Hepatocyte (in vitro differentiated cells): ENCODE data around the gene ARHGAP26. TPM values are rescaled to one million over a fixed set of nuclear protein-coding genes. Genes with fewer than 3 reads are reported as not detected.
"Not testable (repeated sequence)": the region's sequence is repeated elsewhere in the genome, so short reads cannot be mapped to it uniquely, and the experiment has no call there.

Experiments
- DNase-seq: peaks from one replicate; pipeline ENCODE4 v3.0.0-alpha.2; 2016; ENCODE audit warnings: low spot score
- H2AFZ ChIP-seq: fragments of 200-600 bp; sonication (generic); 2 replicates; pipeline ENCODE4 v1.6.0; 2016; ENCODE audit warnings: antibody characterized with exemption, mild to moderate bottlenecking
- H3K27ac ChIP-seq: fragments of 200-600 bp; sonication (generic); 2 replicates; pipeline ENCODE4 v1.5.1; 2016; ENCODE audit warnings: mild to moderate bottlenecking
- H3K27me3 ChIP-seq: fragments of 200-600 bp; sonication (generic); 2 replicates; pipeline ENCODE4 v1.6.1; 2016
- H3K36me3 ChIP-seq: fragments of 200-600 bp; sonication (generic); replicated peaks from 2 replicates; pipeline ENCODE4 v1.5.1; 2016; ENCODE audit warnings: low read depth; ENCODE audit not compliant: insufficient read depth
- H3K4me1 ChIP-seq: fragments of 200-600 bp; sonication (generic); 2 replicates; pipeline ENCODE4 v1.5.1; 2016; ENCODE audit warnings: mild to moderate bottlenecking, moderate library complexity; ENCODE audit not compliant: insufficient read depth
- H3K4me2 ChIP-seq: fragments of 200-600 bp; sonication (generic); 2 replicates; pipeline ENCODE4 v1.6.0; 2016
- H3K4me3 ChIP-seq: fragments of 200-600 bp; sonication (generic); 2 replicates; pipeline ENCODE4 v1.5.1; 2016; ENCODE audit warnings: mild to moderate bottlenecking
- H3K79me2 ChIP-seq: fragments of 200-600 bp; sonication (generic); 2 replicates; pipeline ENCODE4 v1.6.0; 2017; ENCODE audit warnings: mild to moderate bottlenecking
- H3K9me2 ChIP-seq: fragments of 200-600 bp; sonication (generic); replicated peaks from 2 replicates; pipeline ENCODE4 v1.6.0; 2017; ENCODE audit warnings: mild to moderate bottlenecking; ENCODE audit not compliant: insufficient read depth
- H3K9me3 ChIP-seq: fragments of 200-600 bp; sonication (generic); 2 replicates; pipeline ENCODE4 v1.5.1; 2016; ENCODE audit warnings: low read depth, mild to moderate bottlenecking
- H4K20me1 ChIP-seq: fragments of 200-600 bp; sonication (generic); 2 replicates; pipeline ENCODE4 v1.6.0; 2016; ENCODE audit warnings: mild to moderate bottlenecking; ENCODE audit not compliant: insufficient read depth, poor library complexity, severe bottlenecking
- EZH2 ChIP-seq: fragments of 200-600 bp; sonication (generic); IDR thresholded peaks from 2 replicates; pipeline ENCODE4 v1.6.1; 2016; ENCODE audit warnings: antibody characterized with exemption, mild to moderate bottlenecking, borderline replicate concordance
- EZH2phosphoT487 ChIP-seq: fragments of 200-600 bp; sonication (generic); IDR thresholded peaks from one replicate; pipeline ENCODE4 v1.6.1; 2018; ENCODE audit warnings: antibody characterized with exemption, mild to moderate bottlenecking, low read depth, moderate library complexity; ENCODE audit not compliant: unreplicated experiment, severe bottlenecking
- WGBS: methylation state at CpG from one replicate; pipeline ENCODE4 v1.1.6; 2016; ENCODE audit warnings: low lambda C conversion rate; ENCODE audit errors: missing lambda C conversion rate; 5-methylcytosine and 5-hydroxymethylcytosine counted together
- polyA plus RNA-seq: library from polyadenylated mRNA; unstranded; fragments of >200 nt; fragmentation: Nextera tagmentation; extraction: Ambion mirVana; gene quantifications from 2 replicates; pipeline ENCODE4 v1.2.1, GENCODE V29; 2016
- total RNA-seq: library from RNA; depleted of rRNA; stranded (reverse); fragments of >200 nt; gene quantifications from 2 replicates; pipeline ENCODE4 v1.2.3, GENCODE V29; 2014
- TF ChIP-seq, protein P1 (sequence below): fragments of 200-600 bp; sonication (generic); IDR thresholded peaks from 2 replicates; pipeline ENCODE4 v1.5.1; 2016; ENCODE audit warnings: antibody characterized with exemption, mild to moderate bottlenecking; ENCODE audit not compliant: poor library complexity

ARHGAP26 gene
- total and polyA plus RNA-seq, 2 experiments from 2014 or later: 16.5 to 19.8 TPM

GRCh38 chr5:142982821-142983200 lies 212.6 kb downstream of the ARHGAP26 start:
- Histone ChIP-seq H2AFZ (no peak overlapping the region), H3K27me3 (no peaks in the 10 kb centered on the region), H3K4me2 (no peak overlapping the region)

DNA sequence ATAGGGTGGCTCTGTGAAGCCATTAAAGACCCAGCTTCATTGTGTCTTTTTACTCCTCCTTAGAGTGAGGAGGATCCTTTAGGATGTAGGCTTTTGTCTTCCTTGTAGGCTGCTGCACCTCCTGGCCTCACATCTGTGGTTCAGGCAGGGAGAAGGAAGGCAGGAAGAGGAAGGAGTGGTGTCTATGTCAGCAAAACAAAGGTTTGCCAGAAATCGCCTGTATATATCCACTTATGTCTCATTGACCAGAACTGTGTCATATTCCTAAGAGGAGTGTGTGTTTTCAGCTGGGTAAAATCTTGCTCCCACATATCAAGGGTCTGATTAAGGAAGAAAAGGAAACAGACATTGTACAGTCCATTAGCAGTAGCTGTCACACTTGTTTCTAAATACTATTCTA lies 213.8 kb downstream of the ARHGAP26 start:
- H3K4me3 ChIP-seq: no peak overlapping the region
- H3K9me2 ChIP-seq: no peaks in the 10 kb centered on the region
- DNase-seq: no peak
- no peaks in the 10 kb centered on the region for H3K27me3 ChIP-seq
- no peaks in the 10 kb centered on the region for H4K20me1 ChIP-seq
- H3K9me3 ChIP-seq: no peaks in the 10 kb centered on the region
- H3K36me3 ChIP-seq: no peaks in the 10 kb centered on the region
- TF ChIP-seq EZH2phosphoT487: no peak
- TF ChIP-seq, protein P1, sequence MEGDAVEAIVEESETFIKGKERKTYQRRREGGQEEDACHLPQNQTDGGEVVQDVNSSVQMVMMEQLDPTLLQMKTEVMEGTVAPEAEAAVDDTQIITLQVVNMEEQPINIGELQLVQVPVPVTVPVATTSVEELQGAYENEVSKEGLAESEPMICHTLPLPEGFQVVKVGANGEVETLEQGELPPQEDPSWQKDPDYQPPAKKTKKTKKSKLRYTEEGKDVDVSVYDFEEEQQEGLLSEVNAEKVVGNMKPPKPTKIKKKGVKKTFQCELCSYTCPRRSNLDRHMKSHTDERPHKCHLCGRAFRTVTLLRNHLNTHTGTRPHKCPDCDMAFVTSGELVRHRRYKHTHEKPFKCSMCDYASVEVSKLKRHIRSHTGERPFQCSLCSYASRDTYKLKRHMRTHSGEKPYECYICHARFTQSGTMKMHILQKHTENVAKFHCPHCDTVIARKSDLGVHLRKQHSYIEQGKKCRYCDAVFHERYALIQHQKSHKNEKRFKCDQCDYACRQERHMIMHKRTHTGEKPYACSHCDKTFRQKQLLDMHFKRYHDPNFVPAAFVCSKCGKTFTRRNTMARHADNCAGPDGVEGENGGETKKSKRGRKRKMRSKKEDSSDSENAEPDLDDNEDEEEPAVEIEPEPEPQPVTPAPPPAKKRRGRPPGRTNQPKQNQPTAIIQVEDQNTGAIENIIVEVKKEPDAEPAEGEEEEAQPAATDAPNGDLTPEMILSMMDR: no peak
- no peak for TF ChIP-seq EZH2
- H2AFZ ChIP-seq: no peak overlapping the region
- peaks cover 19% of the 10 kb centered on the region for H3K4me1 ChIP-seq
- H3K79me2 ChIP-seq: no peaks in the 10 kb centered on the region
- H3K27ac ChIP-seq: no peak overlapping the region
- no peak overlapping the region for H3K4me2 ChIP-seq
- WGBS: 94% methylated on average over 1 of the region's 1 CpG

More at GRCh38 chr5:142982821-142983200, 212.6 kb downstream of the ARHGAP26 start:
- TF ChIP-seq, protein P1: no peak
- no peak for TF ChIP-seq EZH2
- no peak for TF ChIP-seq EZH2phosphoT487
- Histone ChIP-seq H3K9me2 (no peaks in the 10 kb centered on the region), H3K36me3 (no peaks in the 10 kb centered on the region), H3K27ac (peak overlapping the region; percentile 67), H4K20me1 (no peaks in the 10 kb centered on the region), H3K79me2 (no peaks in the 10 kb centered on the region), H3K9me3 (no peaks in the 10 kb centered on the region), H3K4me3 (no peak overlapping the region), H3K4me1 (peaks cover 19% of the 10 kb centered on the region)
- no peak for DNase-seq
- WGBS: 88% methylated on average over 4 of the region's 4 CpGs

- WGBS: 83% methylated on average over 2 of the region's 2 CpGs
These were observed 214.3 kb downstream of the ARHGAP26 start for GRCh38 chr5:142984525-142984924.

DNA sequence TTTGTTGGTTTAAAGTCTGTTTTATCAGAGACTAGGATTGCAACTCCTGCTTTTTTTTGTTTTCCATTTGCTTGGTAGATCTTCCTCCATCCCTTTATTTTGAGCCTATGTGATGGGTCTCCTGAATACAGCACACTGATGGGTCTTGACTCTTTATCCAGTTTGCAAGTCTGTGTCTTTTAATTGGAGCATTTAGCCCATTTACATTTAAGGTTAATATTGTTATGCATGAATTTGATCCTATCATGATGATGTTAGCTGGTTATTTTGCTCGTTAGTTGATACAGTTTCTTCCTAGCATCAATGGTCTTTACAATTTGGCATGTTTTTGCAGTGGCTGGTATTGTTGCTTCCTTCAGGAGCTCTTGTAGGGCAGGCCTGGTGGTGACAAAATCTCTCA lies 219.1 kb downstream of the ARHGAP26 start:
- H4K20me1 ChIP-seq, H3K4me2 ChIP-seq, H3K79me2 ChIP-seq, H3K4me1 ChIP-seq, H2AFZ ChIP-seq, H3K4me3 ChIP-seq, H3K27me3 ChIP-seq, H3K9me3 ChIP-seq, H3K9me2 ChIP-seq, H3K36me3 ChIP-seq, DNase-seq, H3K27ac ChIP-seq: not testable (repeated sequence)
- 85% methylated on average over 1 of the region's 1 CpG for WGBS

More at GRCh38 chr5:142984525-142984924, 214.3 kb downstream of the ARHGAP26 start:
- Histone ChIP-seq H3K27me3 (no peaks in the 10 kb centered on the region), H3K4me1 (peaks cover 19% of the 10 kb centered on the region), H3K27ac (no peak overlapping the region), H3K9me2 (no peaks in the 10 kb centered on the region), H3K79me2 (no peaks in the 10 kb centered on the region), H3K4me2 (no peak overlapping the region), H4K20me1 (no peaks in the 10 kb centered on the region), H3K36me3 (no peaks in the 10 kb centered on the region), H2AFZ (no peak overlapping the region), H3K4me3 (no peak overlapping the region), H3K9me3 (no peaks in the 10 kb centered on the region)
- TF ChIP-seq EZH2: no peak
- TF ChIP-seq EZH2phosphoT487: no peak
- TF ChIP-seq, protein P1: no peak
- DNase-seq: no peak

DNA sequence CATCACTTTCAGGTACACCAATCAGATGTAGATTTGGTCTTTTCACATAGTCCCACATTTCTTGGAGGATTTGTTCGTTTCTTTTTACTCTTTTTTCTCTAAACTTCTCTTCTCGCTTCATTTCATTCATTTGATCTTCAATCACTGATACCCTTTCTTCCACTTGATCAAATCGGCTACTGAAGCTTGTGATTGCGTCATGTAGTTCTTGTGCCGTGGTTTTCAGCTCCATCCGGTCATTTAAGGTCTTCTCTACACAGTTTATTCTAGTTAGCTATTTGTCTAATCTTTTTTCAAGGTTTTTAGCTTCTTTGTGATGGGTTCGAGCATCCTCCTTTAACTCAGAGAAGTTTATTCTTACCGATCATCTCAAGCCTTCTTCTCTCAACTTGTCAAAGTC lies 219.9 kb downstream of the ARHGAP26 start:
- H3K9me3 ChIP-seq, H2AFZ ChIP-seq, H3K36me3 ChIP-seq: not testable (repeated sequence)

More for the DNA sequence above, 219.9 kb downstream of the ARHGAP26 start:
- H4K20me1 ChIP-seq, H3K4me1 ChIP-seq, H3K27me3 ChIP-seq, H3K79me2 ChIP-seq, H3K4me2 ChIP-seq, DNase-seq, H3K9me2 ChIP-seq, H3K27ac ChIP-seq, H3K4me3 ChIP-seq: not testable (repeated sequence)
- WGBS: 95% methylated on average over 8 of the region's 8 CpGs
